Activated CD4-positive, alpha-beta T cell treated with anti-CD3 and anti-CD28 coated beads, Interleukin-2, amount 50 U/mL, for 16 hours (primary cell): ENCODE measurements around the gene RAB38.
A peak's percentile ranks its signal among the peaks of the same experiment; 100 is the strongest.

Experiments
- DNase-seq: peaks from one replicate; pipeline ENCODE4 v3.0.0-alpha.2; 2020

The RAB38 gene

DNA sequence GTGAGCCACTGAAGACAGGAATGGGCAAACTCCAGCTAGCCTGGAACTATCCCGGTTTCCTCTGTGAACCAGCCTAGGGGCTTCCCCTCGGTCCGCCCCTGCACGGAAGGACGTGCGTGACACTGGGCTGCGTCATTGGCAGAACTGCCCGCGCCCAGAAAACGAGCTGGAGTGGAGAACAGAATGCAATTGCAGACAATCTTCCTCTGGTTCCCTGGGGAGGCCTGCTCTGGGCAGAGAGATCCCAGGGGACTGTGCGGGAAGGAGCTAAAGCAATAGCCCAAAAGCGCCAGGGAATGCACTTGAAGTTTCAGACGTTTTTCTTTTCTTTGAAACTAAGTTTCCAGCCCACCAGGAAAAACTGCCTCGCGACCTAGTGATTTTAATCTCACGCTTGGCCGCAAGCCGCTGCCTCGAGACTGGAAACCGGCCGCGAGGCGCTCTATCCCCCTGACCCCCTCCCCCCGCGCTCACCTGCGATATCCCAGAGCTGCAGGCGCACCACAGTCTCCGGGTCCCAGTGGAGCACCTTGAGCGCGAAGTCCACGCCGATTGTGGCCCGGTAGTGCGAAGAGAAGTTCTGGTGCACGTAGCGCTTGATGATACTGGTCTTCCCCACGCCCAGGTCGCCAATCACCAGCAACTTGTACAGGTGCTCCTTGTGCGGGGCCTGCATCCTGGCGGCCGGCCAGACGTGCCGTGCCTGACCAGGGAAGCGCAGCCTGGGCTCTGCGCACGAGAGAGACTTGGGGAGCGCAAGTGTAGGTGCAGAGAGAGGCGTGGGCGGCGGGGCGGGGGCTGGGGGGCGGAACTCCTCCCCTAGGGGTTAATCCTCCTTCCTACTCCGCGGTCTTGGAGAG is at the start of gene RAB38:
Gene RAB38 (minus strand): TSS at position 735 of the 860 bp plus-strand sequence. CDS start 59 bp downstream, at position 676.
- DNase-seq, result peak; percentile 65

DNA sequence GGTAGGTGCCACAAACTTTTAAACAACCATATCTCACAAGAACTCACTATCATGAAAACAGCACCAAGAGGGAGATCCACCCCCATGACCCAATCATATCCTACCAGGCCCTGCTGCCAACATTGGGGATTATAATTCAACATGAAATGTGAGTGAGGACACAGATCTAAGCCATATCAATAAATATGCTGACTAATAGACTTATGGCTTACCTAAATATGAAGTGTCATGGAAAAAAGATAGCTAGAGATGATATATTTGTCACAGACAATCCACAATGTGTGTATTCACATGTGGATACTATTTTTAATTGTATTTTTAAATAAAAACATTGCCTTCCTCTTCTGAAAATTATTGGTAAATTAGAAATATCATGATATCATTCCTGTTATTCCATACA is 38.2 kb upstream of the RAB38 start:
- no peak for DNase-seq

DNA sequence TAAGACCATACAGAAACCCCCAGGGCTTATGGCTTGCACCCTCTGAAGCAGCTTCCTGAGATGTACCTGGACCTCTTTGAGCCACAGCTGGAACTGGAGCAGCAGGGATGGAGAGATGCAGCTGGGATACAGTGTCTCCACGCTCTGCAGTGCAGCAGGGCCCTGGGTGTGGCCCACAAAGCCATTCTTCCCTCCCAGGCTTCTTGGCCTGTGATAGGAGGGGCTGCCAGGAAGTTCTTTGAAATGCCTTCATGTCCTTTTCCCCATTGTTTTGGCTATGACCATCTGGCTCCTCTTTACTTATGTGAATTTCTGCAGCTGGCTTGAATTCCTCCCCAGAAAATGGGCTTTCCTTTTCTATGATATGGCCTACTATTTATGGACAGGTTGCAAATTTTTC is 37.1 kb upstream of the RAB38 start:
- no peak for DNase-seq

DNA sequence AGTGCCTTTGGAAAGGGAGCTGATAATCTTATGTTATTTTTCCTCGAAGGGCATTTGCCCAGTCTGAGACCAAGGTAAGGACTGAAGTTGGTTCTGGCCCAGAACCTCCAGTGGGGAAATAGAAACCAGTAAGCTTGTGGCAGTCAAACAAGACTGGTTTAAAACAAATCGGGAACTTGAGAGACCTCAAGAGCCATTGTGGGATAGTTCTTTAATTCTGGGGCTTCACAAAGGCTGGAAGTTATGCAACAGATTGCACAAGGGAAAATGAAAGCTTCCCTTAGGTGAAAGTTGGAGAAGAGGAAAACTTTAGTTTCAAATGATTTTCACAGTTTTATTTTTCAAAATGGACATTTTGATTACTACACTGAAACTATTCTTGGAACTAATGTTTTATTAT is 33.5 kb upstream of the RAB38 start:
- no peak for DNase-seq

DNA sequence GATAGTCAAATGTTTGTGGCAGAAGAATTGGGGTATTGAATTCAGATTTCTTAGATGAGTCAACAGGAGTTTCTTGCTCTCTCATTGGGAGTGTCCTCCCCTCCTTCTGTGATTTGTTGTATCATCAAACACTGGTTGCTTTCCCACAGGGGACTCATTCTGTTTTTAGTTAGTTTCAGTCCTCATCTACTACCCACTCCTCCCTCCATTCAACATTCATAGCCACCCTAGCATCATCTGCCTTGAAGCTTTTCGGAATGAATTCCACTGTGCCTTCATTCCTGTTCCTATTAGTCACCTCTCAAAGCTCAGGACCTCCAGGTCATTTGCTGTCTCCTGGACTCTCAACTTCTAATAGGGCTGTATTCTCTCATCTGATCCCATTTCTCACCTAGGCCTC is 31.5 kb upstream of the RAB38 start:
- peak; percentile 51 for DNase-seq

DNA sequence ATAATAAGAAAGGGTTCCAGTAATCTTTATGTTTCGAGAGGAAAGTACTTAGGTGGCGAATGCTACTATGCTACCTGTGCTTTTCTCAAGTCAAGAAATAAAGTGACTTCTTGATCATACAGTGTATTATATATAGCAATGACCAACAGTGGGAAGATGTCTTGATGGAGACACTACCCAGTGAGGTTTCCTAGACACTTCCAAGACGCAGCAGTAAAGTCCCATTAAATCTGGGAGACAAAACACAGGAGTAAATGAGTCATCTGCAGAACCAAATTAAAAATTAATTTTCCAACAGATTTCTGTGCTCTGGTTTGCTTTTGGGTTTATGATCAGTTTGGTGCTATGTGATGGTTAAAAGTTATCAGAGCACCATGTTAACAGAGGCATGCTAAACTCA is 29.1 kb upstream of the RAB38 start:
- no peak for DNase-seq

DNA sequence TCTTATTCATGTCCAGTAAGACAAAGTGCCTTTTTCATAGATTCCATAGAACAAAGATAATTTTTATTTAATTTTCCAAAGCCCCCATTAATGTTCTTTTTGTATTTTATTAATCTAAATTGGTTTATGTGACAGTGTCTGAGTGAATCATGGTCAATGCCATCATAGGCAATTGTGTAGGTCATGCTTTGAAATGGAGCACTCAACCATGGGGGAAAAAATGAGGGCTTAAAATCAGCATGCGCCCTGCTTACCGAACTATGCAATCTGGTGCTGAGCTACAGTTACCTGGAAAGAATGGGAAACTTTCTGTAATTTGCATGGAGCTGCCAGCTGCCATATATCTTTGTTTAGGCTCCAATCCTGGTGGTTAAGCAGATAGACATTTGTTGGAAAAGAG is 28.4 kb upstream of the RAB38 start:
- no peak for DNase-seq

DNA sequence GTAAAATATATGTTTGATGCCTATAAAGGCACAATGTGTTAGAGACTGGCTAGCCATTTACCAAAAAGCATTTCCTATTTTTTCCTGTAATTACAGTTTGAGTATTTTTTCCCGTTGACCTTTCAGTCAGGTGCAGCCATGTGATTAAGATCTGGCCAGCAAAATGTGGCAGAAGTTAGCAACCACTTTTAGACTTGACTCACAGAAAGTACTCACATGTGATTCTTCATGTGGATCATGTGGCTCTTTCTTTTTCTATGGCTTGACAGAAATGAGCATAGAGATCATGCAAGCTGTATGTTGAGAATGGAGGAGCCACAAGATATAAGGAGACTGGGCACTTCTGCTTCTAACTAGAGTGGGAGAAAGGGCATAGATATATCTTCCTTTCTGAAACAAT is 27.3 kb upstream of the RAB38 start:
- DNase-seq, result no peak

DNA sequence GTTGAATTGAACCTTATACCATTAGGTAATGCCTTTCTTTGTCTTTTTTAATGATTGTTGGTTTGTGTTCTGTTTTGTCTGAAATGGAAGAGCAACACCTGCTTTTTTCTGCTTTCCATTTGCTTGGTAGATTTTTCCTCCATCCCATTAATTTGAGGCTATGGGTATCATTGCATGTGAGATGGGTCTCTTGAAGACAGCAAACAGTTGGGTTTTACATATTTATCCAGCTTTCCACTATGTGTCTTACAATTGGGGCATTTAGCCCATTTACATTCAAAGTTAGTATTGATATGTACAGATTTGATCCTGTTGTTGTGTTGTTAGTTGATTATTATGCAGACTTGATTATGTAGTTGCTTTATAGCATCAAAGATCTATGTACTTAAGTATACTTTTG is 21.1 kb upstream of the RAB38 start:
- no peak for DNase-seq

DNA sequence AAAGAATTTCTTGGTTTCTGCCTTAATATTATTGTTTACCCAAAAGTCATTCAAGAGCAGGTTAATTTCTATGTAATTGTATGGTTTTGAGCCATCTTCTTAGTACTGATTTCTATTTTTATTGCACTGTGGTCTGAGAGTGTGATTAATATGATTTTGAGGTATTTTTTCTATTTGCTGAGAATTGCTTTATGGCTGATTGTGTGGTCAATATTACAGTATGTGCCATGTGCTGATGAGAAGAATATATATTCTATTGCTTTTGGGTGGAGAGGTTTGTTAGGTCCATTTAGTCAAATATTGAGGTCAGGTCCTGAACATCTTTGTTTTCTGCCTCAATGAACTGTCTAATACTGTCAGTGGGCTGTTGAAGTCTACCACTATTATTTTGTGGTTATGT is 20.7 kb upstream of the RAB38 start:
- DNase-seq, result no peak

DNA sequence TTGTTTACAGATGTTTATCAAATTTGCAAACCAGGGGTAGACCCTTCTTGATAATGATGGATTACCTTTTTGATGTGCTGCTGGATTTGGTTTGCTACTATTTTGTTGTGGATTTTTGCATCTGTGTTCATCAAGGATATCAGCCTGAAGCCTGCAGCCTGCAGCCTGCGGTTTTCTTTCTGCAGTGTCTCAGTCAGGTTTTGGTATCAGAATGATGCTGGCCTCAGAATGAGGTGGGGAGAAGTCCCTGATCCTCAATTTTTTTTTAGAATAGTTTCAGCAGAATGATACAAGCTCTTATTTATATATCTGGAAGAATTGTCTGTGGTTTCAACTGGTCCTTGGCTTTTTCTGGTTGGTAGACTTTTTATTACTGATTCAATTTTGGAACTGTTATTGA is 19.7 kb upstream of the RAB38 start:
- no peak for DNase-seq

DNA sequence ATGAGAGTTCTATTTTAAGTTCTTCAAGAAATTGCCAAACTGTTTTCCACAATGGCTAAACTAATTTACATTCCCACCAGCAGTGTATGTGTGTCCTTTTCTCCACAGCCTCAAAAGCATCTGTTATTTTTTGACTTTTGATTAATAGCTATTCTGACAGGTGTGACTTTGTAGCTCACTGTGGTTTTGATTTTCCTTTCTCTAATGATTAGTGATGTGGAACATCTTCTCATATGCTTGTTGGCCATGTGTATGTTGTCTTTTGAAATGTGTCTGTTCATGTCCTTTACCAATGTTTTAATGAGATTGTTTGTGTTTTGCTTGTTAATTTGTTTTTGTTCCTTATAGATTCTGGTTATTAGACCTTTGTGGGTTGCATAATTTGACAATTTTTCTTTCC is 18.0 kb upstream of the RAB38 start:
- no peak for DNase-seq

DNA sequence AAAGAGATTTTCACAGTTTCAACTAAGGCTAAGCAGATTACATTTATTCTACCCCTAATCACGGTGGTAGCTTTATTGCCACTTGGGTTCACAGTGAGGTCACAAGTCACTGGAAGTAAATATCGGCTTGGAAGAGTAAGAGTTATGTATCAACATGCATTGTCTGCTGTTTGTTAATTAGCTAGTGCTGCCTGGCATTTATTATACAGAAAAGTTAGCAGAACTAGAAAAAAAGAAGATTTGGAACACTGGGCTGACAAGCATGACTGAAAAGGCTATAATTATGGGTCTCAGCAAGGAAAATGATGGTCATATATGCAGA is 13.7 kb upstream of the RAB38 start:
- no peak for DNase-seq

DNA sequence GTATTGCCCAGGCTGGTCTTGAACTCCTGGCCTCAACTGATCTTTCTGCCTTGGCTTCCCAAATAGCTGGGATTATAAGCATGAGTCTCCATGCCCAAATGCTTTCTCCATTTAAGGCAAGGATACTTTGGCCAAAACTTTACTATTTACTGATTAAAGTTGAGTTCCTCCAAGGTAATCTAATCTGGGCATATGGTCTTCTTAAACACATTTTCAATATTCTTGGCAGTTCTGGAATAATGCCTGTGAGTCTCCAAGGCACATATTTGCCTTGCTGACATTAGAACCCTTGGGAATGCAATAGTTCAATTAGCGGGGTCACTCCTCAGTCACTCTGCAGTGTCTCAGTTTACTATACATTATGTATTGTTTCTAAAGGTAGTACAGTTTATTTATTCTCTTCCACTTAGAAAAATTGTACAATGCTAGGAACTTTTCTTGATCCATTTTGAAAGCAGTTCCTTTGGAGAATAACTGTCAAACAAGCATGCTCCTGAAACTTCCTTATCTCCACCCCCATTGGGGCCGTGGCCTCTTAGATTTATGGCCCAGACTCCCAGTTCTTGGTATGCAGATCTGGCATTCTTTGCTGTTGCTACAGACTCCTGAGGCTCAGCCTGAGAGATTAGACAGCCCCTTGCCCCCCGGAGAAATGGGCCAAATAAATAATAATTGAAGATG is 13.1 kb upstream of the RAB38 start:
- no peak for DNase-seq

DNA sequence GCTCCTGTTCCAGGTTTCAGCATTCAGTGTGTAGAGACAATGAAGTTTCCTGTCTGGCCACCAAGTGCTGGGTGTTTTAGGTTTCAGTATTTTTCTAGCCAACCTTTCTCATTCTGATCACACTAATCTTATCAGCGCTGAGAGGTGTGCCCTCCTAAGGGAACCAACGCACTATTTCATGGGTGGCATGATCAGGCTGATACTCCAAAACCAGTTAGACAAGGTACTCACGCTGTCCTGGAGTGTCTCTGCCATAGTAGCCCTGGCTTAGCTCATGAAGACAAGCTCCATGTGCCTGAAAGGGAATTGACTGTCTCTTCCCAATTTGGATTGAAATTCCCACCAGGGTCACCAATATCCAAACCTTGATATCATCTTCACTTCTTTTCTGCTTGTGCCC is 8.0 kb upstream of the RAB38 start:
- no peak for DNase-seq

DNA sequence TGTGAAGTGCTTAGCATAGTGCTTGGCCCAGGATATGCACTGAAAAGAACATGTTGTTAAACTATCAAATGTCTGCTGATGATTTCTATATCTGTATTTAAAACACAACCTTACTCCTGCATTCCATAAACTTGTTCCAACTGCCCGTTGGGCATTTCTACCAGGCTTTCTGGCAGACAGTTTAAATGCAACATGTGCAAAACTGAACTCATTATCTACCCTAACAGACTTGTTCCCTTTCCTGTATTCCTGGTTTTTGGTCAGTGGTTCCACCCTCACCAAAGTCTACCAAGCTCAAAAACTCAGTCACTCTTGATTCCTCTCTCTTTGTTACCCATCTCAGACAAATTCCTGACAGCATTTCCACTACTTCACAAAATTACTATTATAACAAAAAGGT is 6.5 kb upstream of the RAB38 start:
- DNase-seq, result no peak

DNA sequence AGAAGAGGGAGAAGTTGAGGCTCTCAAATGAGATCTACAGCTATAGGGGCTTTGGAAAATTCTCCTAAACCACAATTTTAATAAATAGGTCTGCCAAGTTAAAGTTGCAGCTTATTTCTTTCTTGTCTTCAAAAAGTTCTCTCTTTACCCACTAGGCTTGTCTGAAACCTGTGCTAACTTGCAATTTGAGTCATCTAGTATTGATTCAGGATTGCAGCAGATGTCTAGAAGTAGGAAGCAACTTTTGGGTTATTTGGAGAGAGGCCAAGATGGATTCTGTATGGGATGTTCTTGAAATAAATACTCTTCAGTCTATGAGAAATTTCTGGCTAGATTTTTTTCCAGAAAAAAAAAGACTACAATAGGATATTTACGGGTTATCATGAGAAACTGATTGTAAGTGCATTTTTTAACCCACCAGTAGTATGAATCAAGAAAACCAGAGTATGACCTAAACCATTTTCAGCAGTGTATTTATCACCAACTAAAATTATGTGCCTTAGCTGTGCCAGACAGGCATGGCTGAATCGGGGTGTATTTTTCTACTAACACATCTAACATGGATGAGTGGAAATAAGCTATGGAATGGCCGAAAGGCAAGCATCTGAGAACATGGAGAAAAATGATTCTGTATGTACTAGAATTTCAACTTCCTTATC is 4.9 kb upstream of the RAB38 start:
- peak; percentile 71 for DNase-seq

DNA sequence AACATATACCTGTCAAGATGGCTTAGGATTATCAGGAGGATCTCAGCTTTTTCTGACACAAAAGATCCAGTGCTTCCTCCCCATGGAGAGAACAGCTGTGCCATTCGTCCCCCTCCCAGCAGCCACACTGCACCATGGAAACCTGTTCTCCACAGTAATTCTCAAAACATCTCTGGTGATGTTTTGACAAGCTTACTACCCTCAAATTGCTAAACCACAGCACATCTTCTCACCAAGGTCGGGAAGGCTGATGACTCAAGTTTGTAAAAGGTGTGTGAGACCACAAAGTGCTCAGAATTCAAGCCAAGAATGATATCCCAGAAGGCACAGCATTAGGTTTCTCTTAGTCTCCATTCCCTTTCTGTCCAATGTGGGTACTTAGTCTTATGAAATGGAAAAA is 3.9 kb upstream of the RAB38 start:
- peak; percentile 91 for DNase-seq

DNA sequence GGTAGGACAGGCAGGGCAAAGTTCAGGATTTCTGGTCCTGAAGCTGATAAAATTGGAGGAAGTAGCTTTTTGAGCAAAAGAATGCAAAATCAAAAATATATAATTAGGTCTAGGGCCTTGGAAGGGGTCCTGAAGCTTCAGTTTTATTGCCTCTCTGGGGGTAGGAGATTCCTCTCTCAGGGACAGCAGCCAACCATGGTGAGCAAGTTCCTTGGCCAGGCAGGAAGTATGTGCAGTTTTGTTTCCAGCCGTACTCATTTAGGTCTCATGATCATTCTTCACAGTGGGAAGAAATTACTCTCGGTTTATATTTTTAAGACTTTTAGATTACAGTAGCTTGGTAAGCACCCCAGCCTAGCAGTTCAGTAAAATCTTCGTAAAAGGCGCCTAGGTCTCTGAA is 2.9 kb upstream of the RAB38 start:
- peak; percentile 38 for DNase-seq

DNA sequence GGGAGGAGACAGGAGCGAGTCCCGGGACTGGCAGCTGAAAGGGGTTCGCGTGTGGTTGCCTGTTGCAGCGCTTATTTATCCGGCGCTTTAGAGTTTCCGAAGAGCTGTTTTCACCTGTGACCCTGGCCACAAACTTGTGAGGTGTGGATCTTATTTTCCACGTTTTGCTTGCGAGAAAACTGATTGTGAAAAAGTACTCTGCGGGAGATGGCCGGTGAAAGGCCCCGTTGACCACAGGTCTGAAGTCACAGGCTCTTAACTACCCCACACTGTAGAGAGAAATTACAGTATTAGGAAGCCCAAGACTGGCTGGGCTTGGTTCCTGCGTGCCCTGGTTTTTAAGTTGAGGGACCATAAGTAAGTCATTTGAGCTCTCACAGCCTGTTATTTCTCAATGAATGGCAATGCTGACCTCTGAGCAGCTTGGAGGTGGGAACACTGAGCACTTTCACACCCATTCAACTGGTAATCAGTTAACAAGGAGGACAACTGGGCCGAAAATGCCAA is 379 bp upstream of the RAB38 start:
- no peak for DNase-seq

DNA sequence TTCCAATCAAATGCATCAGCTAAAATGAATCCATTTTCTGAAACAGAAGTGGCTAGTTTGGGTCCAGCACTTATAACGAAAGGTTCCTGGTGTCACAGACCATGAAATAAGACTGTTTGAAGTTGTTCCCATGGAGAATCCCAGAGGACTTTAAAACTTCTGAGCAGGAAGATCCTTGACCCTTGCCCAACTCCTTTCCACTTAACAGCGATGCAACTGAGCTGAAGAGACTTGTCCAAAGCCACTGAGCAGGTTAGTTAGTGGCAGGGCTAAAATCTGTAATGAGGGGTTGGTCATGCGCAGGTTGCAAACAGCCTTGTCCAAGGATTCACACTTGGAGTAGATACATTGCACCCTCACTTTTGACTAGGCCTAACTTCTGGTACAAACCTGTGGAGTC is 1.3 kb downstream of the RAB38 start:
- DNase-seq, result no peak

DNA sequence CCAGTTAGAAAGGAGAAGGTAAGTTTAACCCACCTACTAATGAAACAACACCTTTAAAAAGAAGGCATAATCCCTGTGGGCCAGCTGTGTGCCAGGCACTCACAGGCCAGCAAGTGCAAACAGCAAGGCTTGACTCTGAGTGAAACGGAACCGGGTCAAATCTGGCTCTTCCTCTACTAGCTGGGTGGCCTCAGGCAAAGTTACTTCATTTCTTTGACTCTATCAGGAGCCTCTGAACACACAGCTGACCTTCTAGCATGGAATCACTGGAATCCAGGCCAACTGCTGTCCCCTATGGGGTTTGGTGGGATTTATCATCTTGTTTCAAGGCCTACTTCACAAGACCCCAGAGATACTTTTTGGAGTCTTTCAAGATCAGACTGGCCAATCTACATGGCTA is 3.3 kb downstream of the RAB38 start:
- DNase-seq, result no peak

DNA sequence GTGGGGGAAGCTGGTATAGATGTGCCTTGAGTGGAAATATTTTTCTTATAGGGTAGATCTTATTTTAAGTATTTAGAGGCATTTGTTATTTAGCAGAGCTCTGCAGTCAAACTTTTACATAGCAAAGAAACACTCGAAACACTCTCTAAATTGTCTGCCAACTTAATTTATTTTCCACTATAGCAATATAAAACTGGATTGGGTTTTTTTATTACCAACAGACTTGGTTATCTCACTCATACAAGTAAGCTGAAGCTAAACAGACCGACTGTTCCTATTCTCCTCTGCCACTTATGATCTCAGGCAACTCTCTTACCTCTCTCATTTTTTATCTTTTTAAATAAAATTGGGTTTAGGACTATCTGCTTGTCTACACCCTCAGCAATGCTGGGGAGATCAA is 4.6 kb downstream of the RAB38 start:
- no peak for DNase-seq

DNA sequence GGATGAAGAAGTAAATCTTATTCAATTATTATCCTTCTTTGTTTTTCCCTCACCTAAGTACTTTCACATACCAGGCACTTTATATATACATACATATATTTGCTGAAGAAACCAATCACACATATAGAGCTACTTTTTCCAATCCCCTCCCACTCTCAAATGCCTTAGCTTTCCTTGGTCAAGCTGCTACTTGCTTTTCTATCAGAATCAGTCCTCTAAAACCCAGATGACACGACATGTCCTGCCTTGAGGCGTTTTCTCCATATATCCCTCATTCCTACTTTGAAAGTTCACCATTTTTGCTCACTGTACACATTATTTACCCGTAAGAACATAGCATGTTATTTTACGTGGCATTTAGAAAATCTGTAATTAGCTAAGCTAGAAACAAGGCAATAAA is 5.4 kb downstream of the RAB38 start:
- no peak for DNase-seq
